MCF 10A (cell line): ENCODE data around the gene RAPH1. TPM values are rescaled to one million over a fixed set of nuclear protein-coding genes. Genes with fewer than 3 reads are reported as not detected.

Experiments
- BruUV-seq: library from RNA; stranded (reverse); fragments of 400-500 nt; replicated peaks from 2 replicates; lab custom pipeline; 2021; lab: Mats Ljungman, UMichigan
- CTCF ChIA-PET: fragments of 300-600 bp; sonication (Branson Sonifier 250); formaldehyde crosslinking; extraction: SDS; loops from one replicate; lab custom pipeline; 2021; ENCODE audit warnings: antibody characterized with exemption, inconsistent platforms; lab: Yijun Ruan, JAX
- POLR2A ChIA-PET: fragments of 300-600, 350-650 bp; sonication (Branson Sonifier 250); formaldehyde crosslinking; extraction: SDS; loops from one replicate; lab custom pipeline; 2020; ENCODE audit warnings: antibody characterized with exemption, inconsistent platforms; lab: Yijun Ruan, JAX
- DNase-seq: peaks from one replicate; pipeline ENCODE4 v3.0.0-alpha.2; 2018; ENCODE audit not compliant: unreplicated experiment
- H3K27ac Mint-ChIP-seq: one replicate; pipeline ENCODE4 v1.8.0; 2022; ENCODE audit warnings: mild to moderate bottlenecking, low read depth, mixed read lengths; ENCODE audit not compliant: unreplicated experiment
- H3K27me3 Mint-ChIP-seq: one replicate; pipeline ENCODE4 v1.8.0; 2022; ENCODE audit warnings: mixed read lengths; ENCODE audit not compliant: insufficient read depth, unreplicated experiment
- H3K36me3 Mint-ChIP-seq: one replicate; pipeline ENCODE4 v1.8.0; 2022; ENCODE audit warnings: mild to moderate bottlenecking, moderate library complexity, mixed read lengths; ENCODE audit not compliant: insufficient read depth, unreplicated experiment
- H3K4me1 Mint-ChIP-seq: one replicate; pipeline ENCODE4 v1.8.0; 2022; ENCODE audit warnings: mixed read lengths; ENCODE audit not compliant: insufficient read depth, unreplicated experiment
- H3K4me3 Mint-ChIP-seq: one replicate; pipeline ENCODE4 v1.8.0; 2022; ENCODE audit warnings: mild to moderate bottlenecking, moderate library complexity, mixed read lengths; ENCODE audit not compliant: unreplicated experiment
- H3K9me3 Mint-ChIP-seq: one replicate; pipeline ENCODE4 v1.8.0; 2022; ENCODE audit warnings: mixed read lengths; ENCODE audit not compliant: unreplicated experiment
- CTCF ChIP-seq: fragments of 200-600 bp; IDR thresholded peaks from one replicate; pipeline ENCODE4 v1.8.0; 2022; ENCODE audit warnings: antibody characterized with exemption, mild to moderate bottlenecking; ENCODE audit not compliant: unreplicated experiment
- intact Hi-C: fragments of 100-400 bp; cut with micrococcal nuclease; formaldehyde crosslinking; loops from 2 replicates; pipeline ENCODE4 v1.14.1; 2022
- total RNA-seq: library from RNA; stranded (reverse); gene quantifications from 2 replicates; pipeline ENCODE4 v1.2.3, GENCODE V29; 2022

RAPH1 gene
- total RNA-seq, 1 experiment from 2014 or later, result 79.8 TPM

GRCh38 chr2:203578759-203579643 is 43.9 kb upstream of the RAPH1 start:
- intact Hi-C loops, result no loop called here
- DNase-seq, result peak; percentile 85
- Mint-ChIP-seq H3K4me1 (peaks cover 30% of the 10 kb centered on the region), H3K9me3 (no peaks in the 10 kb centered on the region), H3K27me3 (no peaks in the 10 kb centered on the region), H3K4me3 (no peak overlapping the region), H3K27ac (peak overlapping the region; percentile 5), H3K36me3 (no peaks in the 10 kb centered on the region)
- TF ChIP-seq CTCF, result no peak
- ChIA-PET POLR2A (interaction anchor here (1.8 kb wide), 1 partner anchor 45 kb away, joined by 5 read pairs; the partner anchor contains the start of gene RAPH1), CTCF (interaction anchor here (1.1 kb wide), 1 partner anchor 236 kb away, joined by 3 read pairs; no protein-coding TSS in a partner anchor)
- BruUV-seq, result no TSS peak

- Mint-ChIP-seq H3K4me3 (no peak overlapping the region), H3K4me1 (peaks cover 13% of the 10 kb centered on the region)
Measured at GRCh38 chr2:203574824-203575223, 39.7 kb upstream of the RAPH1 start.

GRCh38 chr2:203572316-203572715 is 37.2 kb upstream of the RAPH1 start:
- POLR2A ChIA-PET, result no interaction called here
- no TSS peak for BruUV-seq
- no peak overlapping the region for H3K4me3 Mint-ChIP-seq

More at GRCh38 chr2:203574824-203575223, 39.7 kb upstream of the RAPH1 start:
- ChIA-PET CTCF (interaction anchor here (0.9 to 1.2 kb wide), 3 partner anchors 9 to 37 kb away, joined by 3 read pairs; no protein-coding TSS in a partner anchor), POLR2A (no interaction called here)
- no TSS peak for BruUV-seq
- Mint-ChIP-seq H3K27me3 (no peaks in the 10 kb centered on the region), H3K27ac (no peak overlapping the region), H3K36me3 (no peaks in the 10 kb centered on the region), H3K9me3 (no peaks in the 10 kb centered on the region)
- no peak for TF ChIP-seq CTCF
- peak; percentile 23 for DNase-seq
- intact Hi-C loops, result no loop called here

More at GRCh38 chr2:203572316-203572715, 37.2 kb upstream of the RAPH1 start:
- H3K27ac Mint-ChIP-seq, result no peak overlapping the region
- no peaks in the 10 kb centered on the region for H3K27me3 Mint-ChIP-seq
- no peak for DNase-seq
- no peak for TF ChIP-seq CTCF
- intact Hi-C loops, result no loop called here
- CTCF ChIA-PET, result no interaction called here
- no peaks in the 10 kb centered on the region for H3K36me3 Mint-ChIP-seq
- H3K4me1 Mint-ChIP-seq, result no peaks in the 10 kb centered on the region
- H3K9me3 Mint-ChIP-seq, result no peaks in the 10 kb centered on the region
